H9 (cell line): ENCODE measurements around the gene B4GALNT4. TPM values are rescaled to one million over a fixed set of nuclear protein-coding genes. Genes with fewer than 3 reads are reported as not detected.
"Not testable (repeated sequence)": the region's sequence is repeated elsewhere in the genome, so short reads cannot be mapped to it uniquely, and the experiment has no call there.

Source experiments
- DNase-seq: peaks from one replicate; pipeline ENCODE4 v3.0.0-alpha.2; 2017
- H2AFZ ChIP-seq: one replicate; pipeline ENCODE4 v1.6.1; 2013; ENCODE audit warnings: mild to moderate bottlenecking, low read length, control low read depth, moderate library complexity
- H2AK5ac ChIP-seq: 2 replicates; pipeline ENCODE4 v1.6.1; 2013; ENCODE audit warnings: low read length, control low read depth, mixed read lengths; ENCODE audit not compliant: insufficient read length
- H2BK120ac ChIP-seq: one replicate; pipeline ENCODE4 v1.6.1; 2013; ENCODE audit warnings: low read depth, mild to moderate bottlenecking, low read length, control low read depth, inconsistent platforms; ENCODE audit not compliant: poor library complexity, severe bottlenecking
- H2BK12ac ChIP-seq: 2 replicates; pipeline ENCODE4 v1.6.1; 2013; ENCODE audit warnings: low read length, control low read depth, mixed read lengths, low read depth; ENCODE audit not compliant: insufficient read length
- H2BK15ac ChIP-seq: 2 replicates; pipeline ENCODE4 v1.6.1; 2013; ENCODE audit warnings: low read depth, low read length, control low read depth
- H2BK20ac ChIP-seq: one replicate; pipeline ENCODE4 v1.6.1; 2013; ENCODE audit warnings: low read depth, mild to moderate bottlenecking, low read length, control low read depth, inconsistent platforms; ENCODE audit not compliant: poor library complexity, severe bottlenecking
- H2BK5ac ChIP-seq: 2 replicates; pipeline ENCODE4 v1.6.1; 2013; ENCODE audit warnings: low read length, control low read depth, mixed read lengths; ENCODE audit not compliant: insufficient read length
- H3K14ac ChIP-seq: 2 replicates; pipeline ENCODE4 v1.6.1; 2013; ENCODE audit warnings: low read length, control low read depth; ENCODE audit not compliant: insufficient read depth
- H3K18ac ChIP-seq: 2 replicates; pipeline ENCODE4 v1.6.1; 2013; ENCODE audit warnings: low read depth, mild to moderate bottlenecking, mixed read lengths, low read length, control low read depth; ENCODE audit not compliant: insufficient read length
- H3K23ac ChIP-seq: 2 replicates; pipeline ENCODE4 v1.6.1; 2013; ENCODE audit warnings: low read length, control low read depth, mixed read lengths, low read depth; ENCODE audit not compliant: insufficient read length
- H3K23me2 ChIP-seq: 2 replicates; pipeline ENCODE4 v1.6.1; 2013; ENCODE audit warnings: low read depth, mild to moderate bottlenecking, mixed read lengths, low read length, control low read depth; ENCODE audit not compliant: insufficient read length, poor library complexity, severe bottlenecking
- H3K27ac ChIP-seq: 2 replicates; pipeline ENCODE4 v1.5.1; 2013; ENCODE audit warnings: low read length, control low read depth, mixed read lengths, low read depth; ENCODE audit not compliant: insufficient read length
- H3K27me3 ChIP-seq: 2 replicates; pipeline ENCODE4 v1.6.1; 2013; ENCODE audit warnings: low read length, control low read depth, inconsistent platforms; ENCODE audit not compliant: insufficient read depth
- H3K4ac ChIP-seq: 2 replicates; pipeline ENCODE4 v1.6.1; 2013; ENCODE audit warnings: low read depth, mild to moderate bottlenecking, control low read depth, inconsistent platforms, low read length, moderate library complexity
- H3K4me1 ChIP-seq: 2 replicates; pipeline ENCODE4 v1.6.1; 2013; ENCODE audit warnings: low read length, control low read depth, inconsistent platforms; ENCODE audit not compliant: insufficient read depth
- H3K4me2 ChIP-seq: 2 replicates; pipeline ENCODE4 v1.6.1; 2013; ENCODE audit warnings: low read length, control low read depth, mixed read lengths; ENCODE audit not compliant: insufficient read length, insufficient read depth
- H3K56ac ChIP-seq: 2 replicates; pipeline ENCODE4 v1.6.1; 2013; ENCODE audit warnings: low read depth, mild to moderate bottlenecking, mixed read lengths, low read length, control low read depth; ENCODE audit not compliant: insufficient read length
- H3K79me1 ChIP-seq: 2 replicates; pipeline ENCODE4 v1.6.1; 2013; ENCODE audit warnings: low read depth, mild to moderate bottlenecking, moderate library complexity, low read length, control low read depth, inconsistent platforms; ENCODE audit not compliant: insufficient read depth, poor library complexity, severe bottlenecking
- H3K79me2 ChIP-seq: 2 replicates; pipeline ENCODE4 v1.6.1; 2013; ENCODE audit warnings: low read length, control low read depth, inconsistent platforms; ENCODE audit not compliant: insufficient read depth
- H3K9ac ChIP-seq: 2 replicates; pipeline ENCODE4 v1.6.1; 2013; ENCODE audit warnings: low read length, control low read depth, mixed read lengths; ENCODE audit not compliant: insufficient read length; ENCODE audit errors: extremely low read depth
- H3K9me3 ChIP-seq: one replicate; pipeline ENCODE4 v1.6.1; 2013; ENCODE audit warnings: low read depth, low read length, inconsistent platforms; ENCODE audit not compliant: control insufficient read depth
- H3T11ph ChIP-seq: one replicate; pipeline ENCODE4 v1.6.1; 2013; ENCODE audit warnings: mild to moderate bottlenecking, low read length, control low read depth, inconsistent platforms
- H4K20me1 ChIP-seq: one replicate; pipeline ENCODE4 v1.6.1; 2013; ENCODE audit not compliant: control insufficient read depth, insufficient read length, insufficient read depth
- H4K5ac ChIP-seq: 2 replicates; pipeline ENCODE4 v1.6.1; 2013; ENCODE audit warnings: low read depth, mild to moderate bottlenecking, mixed read lengths, low read length, control low read depth; ENCODE audit not compliant: insufficient read length
- H4K8ac ChIP-seq: replicated peaks from 2 replicates; pipeline ENCODE4 v1.6.1; 2013; ENCODE audit warnings: low read length, control low read depth, mixed read lengths, low read depth; ENCODE audit not compliant: insufficient read length
- H4K91ac ChIP-seq: 2 replicates; pipeline ENCODE4 v1.6.1; 2013; ENCODE audit warnings: low read depth, mild to moderate bottlenecking, moderate library complexity, mixed read lengths, low read length, control low read depth; ENCODE audit not compliant: insufficient read length
- H3K27ac Mint-ChIP-seq, 3 experiments: 2 replicates in 2 of 3; 3 replicates in 1 of 3; pipeline ENCODE4 v1.8.0; 2020 to 2021; ENCODE audit warnings: mixed read lengths in 3 of 3, mild to moderate bottlenecking in 1 of 3, moderate library complexity in 1 of 3
- H3K27me3 Mint-ChIP-seq: 2 replicates; pipeline ENCODE4 v1.8.0; 2021; ENCODE audit warnings: low read depth, mild to moderate bottlenecking, moderate library complexity, mixed read lengths
- H3K36me3 Mint-ChIP-seq, 3 experiments: 2 replicates in 2 of 3; 3 replicates in 1 of 3; pipeline ENCODE4 v1.8.0; 2020 to 2021; ENCODE audit warnings: low read depth in 3 of 3, mixed read lengths in 3 of 3; ENCODE audit not compliant: insufficient read depth in 1 of 3
- H3K4me1 Mint-ChIP-seq, 2 experiments: 2 replicates each; pipeline ENCODE4 v1.8.0; 2020; ENCODE audit warnings: mixed read lengths in 2 of 2
- H3K4me3 Mint-ChIP-seq, 2 experiments: 2 replicates in 1 of 2; 3 replicates in 1 of 2; pipeline ENCODE4 v1.8.0; 2020 to 2021; ENCODE audit warnings: mild to moderate bottlenecking in 2 of 2, mixed read lengths in 2 of 2, moderate library complexity in 1 of 2
- H3K9me3 Mint-ChIP-seq, 2 experiments: 2 replicates in 1 of 2; 3 replicates in 1 of 2; pipeline ENCODE4 v1.8.0; 2020; ENCODE audit warnings: mild to moderate bottlenecking in 2 of 2, mixed read lengths in 2 of 2, moderate library complexity in 1 of 2
- WGBS: extraction: QIAGEN DNeasy Blood & Tissue Kit; methylation state at CpG from one replicate; pipeline ENCODE4 v1.1.7; 2013; ENCODE audit warnings: missing lambda C conversion rate, low lambda C conversion rate, mixed read lengths; ENCODE audit not compliant: insufficient read length; ENCODE audit errors: extremely low coverage; 5-methylcytosine and 5-hydroxymethylcytosine counted together
- total RNA-seq: library from RNA; stranded (reverse); gene quantifications from 2 replicates; pipeline ENCODE4 v1.2.1, GENCODE V29; 2021
- TF ChIP-seq, protein P1 (sequence below): fragments of 200-600 bp; sonication (generic); conservative IDR thresholded peaks from 3 replicates; pipeline ENCODE4 v1.8.0; 2021; ENCODE audit warnings: antibody characterized with exemption, mild to moderate bottlenecking

Gene B4GALNT4
- total RNA-seq, 1 experiment from 2014 or later, result 105 TPM

DNA sequence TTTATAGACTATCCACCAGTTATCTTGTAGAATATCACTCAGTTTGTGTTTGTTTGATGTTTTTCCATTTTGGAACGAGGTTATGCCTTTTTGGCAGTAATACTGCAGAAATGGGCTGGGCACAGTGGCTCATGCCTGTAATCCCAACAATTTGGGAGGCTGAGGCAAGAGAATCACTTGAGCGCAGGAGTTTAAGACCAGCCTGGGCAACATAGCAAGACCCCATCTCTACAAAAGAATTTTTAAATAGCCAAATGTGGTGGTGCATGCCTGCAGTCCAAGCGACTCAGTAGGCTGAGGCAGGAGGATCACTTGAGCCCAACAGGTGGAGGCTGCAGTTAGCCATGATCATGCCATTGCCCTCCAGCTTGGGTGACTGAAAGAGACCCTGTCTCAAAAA lies 22.8 kb upstream of the B4GALNT4 start:
- H3K23ac ChIP-seq, result no peak overlapping the region
- no peaks in the 10 kb centered on the region for H4K20me1 ChIP-seq
- no peak overlapping the region for H3K4ac ChIP-seq
- H3K79me1 ChIP-seq, result no peaks in the 10 kb centered on the region
- no peak overlapping the region for H2BK15ac ChIP-seq
- TF ChIP-seq, protein P1, sequence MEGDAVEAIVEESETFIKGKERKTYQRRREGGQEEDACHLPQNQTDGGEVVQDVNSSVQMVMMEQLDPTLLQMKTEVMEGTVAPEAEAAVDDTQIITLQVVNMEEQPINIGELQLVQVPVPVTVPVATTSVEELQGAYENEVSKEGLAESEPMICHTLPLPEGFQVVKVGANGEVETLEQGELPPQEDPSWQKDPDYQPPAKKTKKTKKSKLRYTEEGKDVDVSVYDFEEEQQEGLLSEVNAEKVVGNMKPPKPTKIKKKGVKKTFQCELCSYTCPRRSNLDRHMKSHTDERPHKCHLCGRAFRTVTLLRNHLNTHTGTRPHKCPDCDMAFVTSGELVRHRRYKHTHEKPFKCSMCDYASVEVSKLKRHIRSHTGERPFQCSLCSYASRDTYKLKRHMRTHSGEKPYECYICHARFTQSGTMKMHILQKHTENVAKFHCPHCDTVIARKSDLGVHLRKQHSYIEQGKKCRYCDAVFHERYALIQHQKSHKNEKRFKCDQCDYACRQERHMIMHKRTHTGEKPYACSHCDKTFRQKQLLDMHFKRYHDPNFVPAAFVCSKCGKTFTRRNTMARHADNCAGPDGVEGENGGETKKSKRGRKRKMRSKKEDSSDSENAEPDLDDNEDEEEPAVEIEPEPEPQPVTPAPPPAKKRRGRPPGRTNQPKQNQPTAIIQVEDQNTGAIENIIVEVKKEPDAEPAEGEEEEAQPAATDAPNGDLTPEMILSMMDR, result no peak
- H3K14ac ChIP-seq, result no peak overlapping the region
- no peak overlapping the region for H4K91ac ChIP-seq
- no peak overlapping the region for H2AFZ ChIP-seq
- H2BK20ac ChIP-seq, result no peak overlapping the region
- no peaks in the 10 kb centered on the region for H3K4me1 ChIP-seq
- DNase-seq, result no peak
- peaks cover 0 to 2% of the 10 kb centered on the region in 2 experiments; a peak in 3 of 5 replicates for H3K9me3 Mint-ChIP-seq
- no peak overlapping the region for H2BK12ac ChIP-seq
- no peaks in the 10 kb centered on the region for H3K27me3 ChIP-seq
- H3T11ph ChIP-seq, result no peak overlapping the region
- no CpG with 5 or more reads among the region's 3 CpGs for WGBS
- H3K9me3 ChIP-seq, result no peaks in the 10 kb centered on the region
- no peaks in the 10 kb centered on the region for H3K23me2 ChIP-seq
- 0 out of 7 replicates have a peak, but pooled peaks cover 0 to 2% (median 0%) of the 10 kb centered on the region in 3 experiments for H3K36me3 Mint-ChIP-seq
- no peak overlapping the region for H2AK5ac ChIP-seq
- no peak overlapping the region for H3K27ac Mint-ChIP-seq
- H3K4me2 ChIP-seq, result no peak overlapping the region
- peaks cover 9% of the 10 kb centered on the region for H3K27me3 Mint-ChIP-seq
- H3K18ac ChIP-seq, result no peak overlapping the region
- H4K8ac ChIP-seq, result no peak overlapping the region
- H3K4me3 Mint-ChIP-seq, result no peak overlapping the region
- no peak overlapping the region for H3K27ac ChIP-seq
- H3K56ac ChIP-seq, result no peak overlapping the region
- H3K79me2 ChIP-seq, result no peaks in the 10 kb centered on the region; the same call in 1 of the 2 replicates
- H3K9ac ChIP-seq, result no peak overlapping the region
- H3K4me1 Mint-ChIP-seq, result peaks cover 21 to 24% of the 10 kb centered on the region in 2 experiments
- H2BK120ac ChIP-seq, result no peak overlapping the region
- no peak overlapping the region for H2BK5ac ChIP-seq
- no peak overlapping the region for H4K5ac ChIP-seq

DNA sequence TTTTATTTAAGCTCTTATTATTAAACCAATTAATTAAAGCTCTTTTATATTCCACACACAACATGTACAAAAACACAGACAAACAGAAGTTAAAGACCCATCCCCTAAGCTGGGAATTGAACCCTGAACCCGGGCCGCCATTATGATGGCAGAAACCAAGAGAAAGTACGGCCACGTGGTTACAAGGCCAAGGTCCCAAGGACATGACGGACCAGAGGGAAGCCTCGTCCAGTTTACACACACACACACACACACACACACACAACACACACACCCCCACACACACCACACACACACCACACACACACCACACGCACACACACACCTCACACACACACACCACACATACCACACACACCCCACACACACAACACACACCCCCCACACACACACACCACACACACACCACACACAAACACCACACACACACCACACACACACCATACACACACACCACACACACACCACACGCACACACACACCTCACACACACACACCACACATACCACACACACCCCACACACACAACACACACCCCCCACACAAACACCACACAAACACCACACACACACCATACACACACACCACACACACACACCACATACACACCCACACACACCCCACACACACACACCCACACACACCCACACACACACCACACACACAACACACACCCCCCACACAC lies 19.9 kb upstream of the B4GALNT4 start:
- H3K36me3 Mint-ChIP-seq, DNase-seq, H2BK20ac ChIP-seq, H3K14ac ChIP-seq, H3K23me2 ChIP-seq, H4K5ac ChIP-seq, H3T11ph ChIP-seq, H3K4me1 ChIP-seq, H3K9ac ChIP-seq, H2AK5ac ChIP-seq, H2BK15ac ChIP-seq, H3K9me3 ChIP-seq, H3K4me3 Mint-ChIP-seq, H2BK12ac ChIP-seq, H2AFZ ChIP-seq, H3K4me2 ChIP-seq, H3K9me3 Mint-ChIP-seq, H3K27ac ChIP-seq, H2BK120ac ChIP-seq, H3K79me1 ChIP-seq, H3K23ac ChIP-seq, H3K4ac ChIP-seq, H3K27me3 ChIP-seq, H2BK5ac ChIP-seq, H4K20me1 ChIP-seq, H3K18ac ChIP-seq, H4K91ac ChIP-seq, H4K8ac ChIP-seq, H3K79me2 ChIP-seq, H3K56ac ChIP-seq: not testable (repeated sequence)
- WGBS, result 100% methylated on average over 1 of the region's 8 CpGs
- Mint-ChIP-seq H3K4me1 (peaks cover 24 to 35% of the 10 kb centered on the region in 2 experiments), H3K27me3 (peaks cover 13% of the 10 kb centered on the region), H3K27ac (peak overlapping the region in 1 of 3 experiments; percentile 82; a peak in 1 of 7 replicates)
